ENCODE results near the gene CDK14. TPM values are rescaled to one million over a fixed set of nuclear protein-coding genes. Genes with fewer than 3 reads are reported as not detected.
"Not testable (repeated sequence)": the region's sequence is repeated elsewhere in the genome, so short reads cannot be mapped to it uniquely, and the experiment has no call there.

CDK14 gene
- polyA plus RNA-seq, 10 donors = 19.1 to 25.8 (median 21.8) TPM

DNA sequence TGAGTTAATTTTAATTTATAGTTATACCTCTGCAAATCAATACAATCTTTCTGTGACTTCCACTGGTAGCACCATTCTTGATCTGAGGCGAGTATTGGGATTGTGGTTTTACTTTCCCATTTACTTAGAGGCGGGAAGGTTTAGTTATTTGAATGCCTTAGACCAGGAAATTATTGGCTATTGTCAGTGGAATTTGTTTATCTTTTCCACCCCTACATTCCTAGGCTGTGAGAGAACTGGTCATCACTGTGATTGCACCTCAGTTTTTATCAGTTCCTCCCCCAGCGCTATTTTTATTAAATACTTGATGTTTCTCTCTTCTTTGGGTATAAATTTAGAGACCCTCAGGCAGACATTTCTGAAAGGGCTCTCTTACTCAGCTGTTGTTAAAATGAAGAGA is 29.9 kb downstream of the CDK14 start:
- peak in 1 of 3 donors; percentile 24 for DNase-seq

DNA sequence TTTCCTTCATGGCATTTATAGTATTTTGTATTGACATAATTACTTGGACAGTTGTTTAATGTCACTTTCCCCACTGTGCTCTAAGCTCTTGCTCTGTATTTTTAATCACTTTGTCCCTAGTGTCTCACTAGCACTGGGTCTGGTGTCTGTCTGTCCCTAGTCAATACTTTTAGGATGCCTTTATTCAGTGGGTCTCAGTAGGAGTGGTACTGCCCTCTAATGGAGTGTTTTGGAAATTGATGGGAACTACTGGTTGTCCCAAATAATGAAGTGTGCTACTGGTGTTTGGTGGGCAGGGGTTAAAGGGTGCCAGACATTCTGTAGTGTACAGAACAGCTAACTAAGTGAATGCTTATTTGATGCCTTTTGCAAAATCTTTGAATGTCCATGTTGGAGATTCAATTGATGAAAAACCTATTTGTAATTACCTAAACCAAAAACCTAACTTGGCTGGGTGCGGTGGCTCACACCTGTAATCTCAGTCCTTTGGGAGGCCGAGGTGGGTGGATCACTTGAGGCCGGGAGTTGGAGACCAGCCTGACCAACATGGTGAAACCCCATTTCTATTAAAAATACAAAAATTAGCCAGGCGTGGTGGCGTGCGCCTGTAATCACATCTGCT is 33.3 kb downstream of the CDK14 start:
- peak in 1 of 3 donors; percentile 31 for DNase-seq

DNA sequence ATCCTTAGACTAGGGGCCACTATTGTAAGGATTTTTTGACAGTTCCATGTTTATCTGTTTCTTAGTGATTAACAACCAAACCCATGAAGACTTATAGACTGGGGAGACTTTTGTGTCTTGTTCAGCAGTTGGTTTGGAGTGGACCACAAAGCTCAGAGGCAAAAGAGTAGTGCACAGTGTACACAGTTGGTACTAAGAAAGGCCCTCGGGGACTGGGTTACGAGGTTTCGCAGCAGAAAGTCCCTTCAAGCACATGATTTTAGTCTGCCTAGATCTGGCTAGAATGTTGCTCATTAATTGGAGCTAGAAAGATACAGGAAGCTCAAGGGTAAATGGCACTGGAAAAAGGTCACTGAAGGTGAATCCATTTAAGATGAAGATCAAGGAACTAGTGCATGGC is 35.4 kb downstream of the CDK14 start:
- no peak for DNase-seq

- not testable (repeated sequence) for DNase-seq
Measured at GRCh38 chr7:90639683-90640082, 43.6 kb downstream of the CDK14 start.

GRCh38 chr7:90642978-90643377 is 46.9 kb downstream of the CDK14 start:
- DNase-seq = no peak

DNA sequence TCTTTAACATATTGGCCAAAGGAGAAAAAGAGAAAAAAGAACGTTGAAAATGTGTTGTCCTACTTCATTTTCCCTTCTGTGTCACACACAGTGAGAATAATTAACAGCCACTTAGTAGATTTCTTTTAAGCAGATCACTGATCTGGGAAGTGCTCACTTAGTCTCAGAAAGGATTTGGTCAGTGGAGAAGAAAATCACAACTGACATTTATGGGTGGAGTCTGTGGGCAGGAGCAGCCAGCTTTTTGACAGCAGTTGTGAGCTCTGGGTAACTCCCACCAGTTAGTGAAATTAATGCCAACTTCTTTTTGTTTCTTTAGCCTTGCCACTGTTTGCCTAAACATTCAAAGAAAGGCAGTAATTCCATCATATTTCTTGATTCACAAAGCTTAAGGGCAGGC is 49.7 kb downstream of the CDK14 start:
- no peak for DNase-seq

DNA sequence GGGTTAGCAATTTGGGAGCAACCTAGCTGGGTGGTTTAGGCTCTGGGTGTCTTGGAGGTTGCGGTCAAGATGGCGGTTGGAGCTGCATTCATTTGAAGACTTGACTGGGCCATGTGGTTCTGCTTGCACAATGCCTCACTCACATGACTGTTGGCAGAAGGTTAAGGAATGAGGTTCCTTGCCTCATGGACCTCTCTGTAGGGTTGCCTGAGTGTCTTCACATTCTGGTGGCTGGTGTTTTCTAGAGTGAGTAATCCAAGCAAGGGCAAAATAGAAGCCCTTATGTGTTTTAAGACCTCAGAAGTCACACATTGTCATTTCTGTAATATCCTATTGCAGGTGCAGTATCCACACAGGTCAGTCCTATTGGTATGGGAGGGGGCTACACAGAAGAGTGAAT is 52.0 kb downstream of the CDK14 start:
- no peak for DNase-seq

DNA sequence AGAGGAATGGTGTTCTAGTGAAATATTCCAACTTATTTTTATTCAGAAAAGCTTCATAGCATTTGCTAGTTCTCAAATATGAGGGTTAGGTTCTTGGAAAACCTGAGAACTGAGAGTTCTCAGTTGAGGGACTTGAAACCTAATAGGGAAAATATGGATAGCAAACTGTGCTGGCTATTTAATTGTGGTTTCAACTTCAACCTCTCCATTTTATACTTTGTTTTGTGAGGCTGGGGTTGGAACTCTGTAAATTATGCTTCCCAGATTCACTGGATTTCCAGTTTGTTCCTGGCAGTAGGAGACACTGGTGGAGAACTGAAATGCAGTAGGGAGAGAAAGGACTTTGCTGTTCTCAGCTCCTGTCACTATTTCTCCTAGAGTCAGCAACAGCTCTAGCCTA is 52.7 kb downstream of the CDK14 start:
- DNase-seq = no peak

GRCh38 chr7:90654718-90655427 is 58.8 kb downstream of the CDK14 start:
- no peak for DNase-seq

DNA sequence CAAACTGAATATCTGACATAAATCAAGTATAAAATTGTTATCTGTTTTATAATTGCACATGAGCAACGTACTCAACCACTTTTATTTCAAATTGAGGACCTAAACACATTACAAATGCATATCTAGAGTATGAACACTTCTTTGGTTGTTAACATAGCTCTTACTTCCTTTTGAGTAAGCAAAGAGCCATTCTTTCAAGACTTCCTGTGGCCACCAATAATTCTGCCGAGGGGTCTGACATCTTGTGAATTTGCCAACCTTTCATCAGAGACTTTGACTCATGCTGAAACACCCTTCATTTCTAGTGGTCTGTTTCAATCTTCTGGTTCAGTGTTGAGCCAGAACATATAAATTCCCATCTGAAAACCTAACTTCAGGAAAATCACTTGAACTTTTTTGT is 59.4 kb downstream of the CDK14 start:
- DNase-seq = peak in 1 of 3 donors; percentile 88

- DNase-seq = no peak
Measured at GRCh38 chr7:90657481-90657880, 61.4 kb downstream of the CDK14 start.

GRCh38 chr7:90660100-90660499 is 64.0 kb downstream of the CDK14 start:
- DNase-seq = no peak

DNA sequence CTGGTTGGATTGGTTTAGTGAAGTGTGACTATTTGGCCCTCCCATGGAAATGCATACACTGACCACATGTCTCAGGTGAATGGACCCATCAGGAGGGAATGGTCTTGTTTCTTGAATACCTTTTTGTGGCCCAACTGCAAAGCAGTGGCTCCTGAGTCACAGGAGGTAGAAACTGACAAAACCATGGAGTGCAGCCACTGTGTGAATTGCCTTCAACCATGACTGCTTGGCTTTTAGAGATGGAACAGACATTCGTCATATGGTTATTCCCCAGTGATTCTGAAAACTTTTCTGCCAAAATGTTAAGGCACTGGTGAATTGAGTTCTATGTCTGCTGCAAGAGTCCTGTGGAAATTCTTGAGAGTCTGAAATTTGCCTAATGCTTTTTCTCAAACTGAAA is 64.7 kb downstream of the CDK14 start:
- no peak for DNase-seq

GRCh38 chr7:90661290-90662151 is 65.4 kb downstream of the CDK14 start:
- DNase-seq = peak; percentile 45 to 74 (median 48)

GRCh38 chr7:90663176-90663575 is 67.1 kb downstream of the CDK14 start:
- no peak for DNase-seq

GRCh38 chr7:90666186-90666585 is 70.1 kb downstream of the CDK14 start:
- DNase-seq = no peak

- DNase-seq = no peak
Measured at GRCh38 chr7:90668992-90669391, 72.9 kb downstream of the CDK14 start.

DNA sequence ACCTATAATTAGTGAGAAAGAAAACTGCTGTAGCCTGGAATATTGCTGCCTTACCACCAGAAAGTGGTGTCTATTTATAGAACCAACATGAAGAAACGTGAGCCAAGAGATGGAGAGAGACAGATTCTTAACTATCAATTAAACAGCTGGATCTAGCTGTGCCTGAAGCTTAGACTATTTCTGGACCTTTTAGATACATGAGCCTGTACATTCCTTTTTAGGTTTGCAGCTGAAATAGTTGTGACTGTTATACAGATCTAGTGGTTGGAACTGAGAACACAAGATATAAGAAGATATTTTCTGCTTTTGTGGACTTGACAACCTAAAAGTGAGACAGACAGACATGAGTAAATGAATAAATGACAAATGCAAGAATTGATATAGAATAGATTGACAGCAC is 73.4 kb downstream of the CDK14 start:
- no peak for DNase-seq

DNA sequence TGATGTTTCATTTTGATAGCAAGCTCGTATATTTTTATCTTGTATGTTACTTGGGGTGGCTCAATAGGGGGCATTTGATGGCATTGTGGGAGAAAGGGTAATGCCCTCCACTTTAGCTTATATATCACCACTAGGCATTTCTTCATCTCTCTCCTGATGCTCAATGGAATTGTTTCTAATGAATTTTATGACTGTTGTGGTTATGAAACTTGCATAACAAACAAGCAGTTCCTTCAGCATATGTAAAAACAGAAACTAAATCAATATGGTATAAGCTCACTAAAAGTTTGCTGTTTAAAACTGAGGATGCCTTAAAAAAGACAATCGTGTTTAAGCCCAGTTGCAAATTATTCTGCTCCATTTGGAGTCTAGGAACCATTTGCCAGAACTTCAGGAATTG is 75.5 kb downstream of the CDK14 start:
- DNase-seq = no peak

GRCh38 chr7:90672210-90672609 is 76.1 kb downstream of the CDK14 start:
- DNase-seq = no peak

DNA sequence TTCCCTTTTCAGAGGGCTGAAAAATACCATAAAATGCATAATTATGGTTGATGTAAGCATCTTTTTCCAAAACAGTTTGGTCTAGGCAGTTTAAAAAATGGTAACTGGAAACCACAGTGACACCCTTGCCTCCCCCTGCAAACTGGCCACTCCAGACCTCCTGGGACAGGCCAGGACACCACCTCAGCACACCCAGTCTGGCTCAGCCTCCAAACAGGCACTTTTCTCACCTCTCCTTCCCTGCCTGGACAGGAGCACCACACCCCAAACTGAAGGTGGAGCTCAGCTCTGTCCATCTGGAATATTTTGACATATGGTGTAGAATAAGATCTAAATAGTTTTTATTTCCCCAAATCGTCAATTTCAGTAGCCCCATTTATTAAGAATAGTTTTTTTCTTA is 78.5 kb downstream of the CDK14 start:
- DNase-seq = no peak

DNA sequence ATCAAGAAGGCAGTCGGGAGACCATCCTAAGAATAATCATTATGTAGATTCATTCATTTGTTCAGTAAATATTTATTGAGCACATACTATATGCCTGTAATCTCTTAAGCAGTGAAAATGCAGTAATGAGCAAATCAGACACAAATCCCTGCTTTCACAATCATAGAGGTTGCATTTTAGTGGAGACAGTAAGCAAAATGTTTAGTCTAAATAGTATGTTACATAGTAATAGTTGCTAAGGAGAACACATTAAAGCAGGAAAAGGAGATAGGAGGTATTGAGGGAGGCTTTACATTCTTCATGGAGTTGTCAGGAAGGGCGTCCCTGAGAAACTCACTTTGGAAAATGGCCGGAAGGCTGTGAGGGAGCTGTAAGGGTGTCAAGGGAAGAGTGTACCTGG is 79.9 kb downstream of the CDK14 start:
- DNase-seq = no peak
